ENCODE results near the gene PTPN4.

DNA sequence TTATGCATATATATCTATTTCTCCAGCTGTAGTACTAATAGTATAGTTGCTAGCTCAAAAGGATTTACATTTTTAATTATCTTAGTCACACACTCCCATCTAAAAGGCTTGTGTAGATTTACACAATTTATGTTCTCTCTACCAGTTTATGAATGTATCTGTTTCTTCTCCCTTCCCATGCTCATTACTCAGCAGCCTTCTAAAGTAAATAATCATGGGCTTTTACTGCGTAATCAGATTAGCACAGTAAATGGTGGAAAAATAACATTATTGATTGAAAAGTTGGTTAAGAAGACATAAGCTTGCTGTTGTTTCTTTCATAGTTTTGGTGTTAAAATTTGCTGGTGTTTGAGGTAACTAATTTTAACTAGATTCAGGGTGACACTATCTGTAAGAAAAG is 81.8 kb downstream of the PTPN4 start:
- TF ChIP-seq, protein P1, sequence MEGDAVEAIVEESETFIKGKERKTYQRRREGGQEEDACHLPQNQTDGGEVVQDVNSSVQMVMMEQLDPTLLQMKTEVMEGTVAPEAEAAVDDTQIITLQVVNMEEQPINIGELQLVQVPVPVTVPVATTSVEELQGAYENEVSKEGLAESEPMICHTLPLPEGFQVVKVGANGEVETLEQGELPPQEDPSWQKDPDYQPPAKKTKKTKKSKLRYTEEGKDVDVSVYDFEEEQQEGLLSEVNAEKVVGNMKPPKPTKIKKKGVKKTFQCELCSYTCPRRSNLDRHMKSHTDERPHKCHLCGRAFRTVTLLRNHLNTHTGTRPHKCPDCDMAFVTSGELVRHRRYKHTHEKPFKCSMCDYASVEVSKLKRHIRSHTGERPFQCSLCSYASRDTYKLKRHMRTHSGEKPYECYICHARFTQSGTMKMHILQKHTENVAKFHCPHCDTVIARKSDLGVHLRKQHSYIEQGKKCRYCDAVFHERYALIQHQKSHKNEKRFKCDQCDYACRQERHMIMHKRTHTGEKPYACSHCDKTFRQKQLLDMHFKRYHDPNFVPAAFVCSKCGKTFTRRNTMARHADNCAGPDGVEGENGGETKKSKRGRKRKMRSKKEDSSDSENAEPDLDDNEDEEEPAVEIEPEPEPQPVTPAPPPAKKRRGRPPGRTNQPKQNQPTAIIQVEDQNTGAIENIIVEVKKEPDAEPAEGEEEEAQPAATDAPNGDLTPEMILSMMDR (IDR thresholded peaks at IDR 0.05) = no peak
- TF ChIP-seq POLR2AphosphoS5 (IDR thresholded peaks at IDR 0.05) = no peak
- no peak for TF ChIP-seq POLR2A (IDR thresholded peaks at IDR 0.05)
